ENCODE measurements around the gene DDX54.

The DDX54 gene, protein sequence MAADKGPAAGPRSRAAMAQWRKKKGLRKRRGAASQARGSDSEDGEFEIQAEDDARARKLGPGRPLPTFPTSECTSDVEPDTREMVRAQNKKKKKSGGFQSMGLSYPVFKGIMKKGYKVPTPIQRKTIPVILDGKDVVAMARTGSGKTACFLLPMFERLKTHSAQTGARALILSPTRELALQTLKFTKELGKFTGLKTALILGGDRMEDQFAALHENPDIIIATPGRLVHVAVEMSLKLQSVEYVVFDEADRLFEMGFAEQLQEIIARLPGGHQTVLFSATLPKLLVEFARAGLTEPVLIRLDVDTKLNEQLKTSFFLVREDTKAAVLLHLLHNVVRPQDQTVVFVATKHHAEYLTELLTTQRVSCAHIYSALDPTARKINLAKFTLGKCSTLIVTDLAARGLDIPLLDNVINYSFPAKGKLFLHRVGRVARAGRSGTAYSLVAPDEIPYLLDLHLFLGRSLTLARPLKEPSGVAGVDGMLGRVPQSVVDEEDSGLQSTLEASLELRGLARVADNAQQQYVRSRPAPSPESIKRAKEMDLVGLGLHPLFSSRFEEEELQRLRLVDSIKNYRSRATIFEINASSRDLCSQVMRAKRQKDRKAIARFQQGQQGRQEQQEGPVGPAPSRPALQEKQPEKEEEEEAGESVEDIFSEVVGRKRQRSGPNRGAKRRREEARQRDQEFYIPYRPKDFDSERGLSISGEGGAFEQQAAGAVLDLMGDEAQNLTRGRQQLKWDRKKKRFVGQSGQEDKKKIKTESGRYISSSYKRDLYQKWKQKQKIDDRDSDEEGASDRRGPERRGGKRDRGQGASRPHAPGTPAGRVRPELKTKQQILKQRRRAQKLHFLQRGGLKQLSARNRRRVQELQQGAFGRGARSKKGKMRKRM

DNA sequence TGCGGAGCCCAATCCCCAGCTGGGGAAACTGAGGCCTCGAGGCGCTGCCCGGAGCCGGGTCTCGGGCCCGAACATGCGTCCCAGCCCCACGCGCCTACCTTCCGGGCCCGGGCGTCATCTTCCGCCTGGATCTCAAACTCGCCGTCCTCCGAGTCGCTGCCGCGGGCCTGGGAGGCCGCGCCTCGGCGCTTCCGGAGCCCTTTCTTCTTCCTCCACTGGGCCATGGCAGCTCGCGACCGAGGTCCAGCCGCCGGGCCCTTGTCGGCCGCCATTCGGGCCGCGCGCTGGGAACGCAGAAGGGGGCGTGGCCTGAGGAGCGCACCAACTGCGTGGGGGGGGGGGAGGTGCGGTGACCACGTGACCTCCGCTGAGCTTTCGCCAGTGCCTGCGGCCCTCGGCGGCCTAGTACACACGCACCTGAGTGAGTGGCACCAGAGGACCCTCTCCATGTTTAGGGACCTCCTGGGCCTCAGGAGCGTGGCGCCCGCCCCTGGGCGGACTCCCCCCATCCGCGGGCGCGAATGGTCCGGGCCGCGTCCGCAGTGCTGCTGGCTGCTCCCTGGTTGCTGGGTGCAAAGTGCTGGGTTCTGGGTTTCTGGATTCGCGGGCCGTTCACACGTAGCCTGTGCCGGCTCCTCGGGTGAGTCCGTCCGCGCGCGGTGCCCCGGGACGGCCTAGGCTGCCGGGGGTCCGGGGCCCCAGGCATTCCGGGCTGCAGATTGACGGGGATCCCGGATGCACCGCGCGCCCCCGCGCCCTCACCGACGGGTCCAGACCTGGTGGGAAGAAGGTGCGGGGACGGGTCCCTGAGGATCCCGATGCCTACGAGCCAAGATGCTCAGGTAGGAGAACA lies at the start of gene DDX54, which contains the start of gene RITA1:
Gene DDX54 (minus strand): TSS at position 299 of the 853 bp plus-strand sequence. CDS start 27 bp downstream, at position 272.
Gene RITA1 (plus strand): TSS at position 542 of the 853 bp plus-strand sequence. CDS start 1,026 bp downstream, outside the sequence.
- DNase-seq = peak; percentile 65 to 86
- TF ChIP-seq, protein P1, sequence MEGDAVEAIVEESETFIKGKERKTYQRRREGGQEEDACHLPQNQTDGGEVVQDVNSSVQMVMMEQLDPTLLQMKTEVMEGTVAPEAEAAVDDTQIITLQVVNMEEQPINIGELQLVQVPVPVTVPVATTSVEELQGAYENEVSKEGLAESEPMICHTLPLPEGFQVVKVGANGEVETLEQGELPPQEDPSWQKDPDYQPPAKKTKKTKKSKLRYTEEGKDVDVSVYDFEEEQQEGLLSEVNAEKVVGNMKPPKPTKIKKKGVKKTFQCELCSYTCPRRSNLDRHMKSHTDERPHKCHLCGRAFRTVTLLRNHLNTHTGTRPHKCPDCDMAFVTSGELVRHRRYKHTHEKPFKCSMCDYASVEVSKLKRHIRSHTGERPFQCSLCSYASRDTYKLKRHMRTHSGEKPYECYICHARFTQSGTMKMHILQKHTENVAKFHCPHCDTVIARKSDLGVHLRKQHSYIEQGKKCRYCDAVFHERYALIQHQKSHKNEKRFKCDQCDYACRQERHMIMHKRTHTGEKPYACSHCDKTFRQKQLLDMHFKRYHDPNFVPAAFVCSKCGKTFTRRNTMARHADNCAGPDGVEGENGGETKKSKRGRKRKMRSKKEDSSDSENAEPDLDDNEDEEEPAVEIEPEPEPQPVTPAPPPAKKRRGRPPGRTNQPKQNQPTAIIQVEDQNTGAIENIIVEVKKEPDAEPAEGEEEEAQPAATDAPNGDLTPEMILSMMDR (IDR thresholded peaks at IDR 0.05) = peak in 1 of 2 experiments; percentile 18
- H3K27ac ChIP-seq = peak within 1 kb of the TSS; percentile 97 to 98
- H3K4me1 ChIP-seq = peaks cover 0 to 33% (median 24%) of the 10 kb centered on the region in 4 donors
- peaks cover 6 to 26% (median 7%) of the 10 kb centered on the region in 3 donors for H3K36me3 ChIP-seq
- H3K9me3 ChIP-seq = no peaks in the 10 kb centered on the region
- H3K4me3 ChIP-seq = peak within 1 kb of the TSS; percentile 87 to 96
- intact Hi-C loops (cut with DNase I; ENCODE audit: low total_unique reads) = no loop called here
- no peaks in the 10 kb centered on the region for H3K27me3 ChIP-seq

GRCh38 chr12:113234483-113234882 lies 49.2 kb upstream of the DDX54 start:
- TF ChIP-seq, protein P1 (IDR thresholded peaks at IDR 0.05) = no peak
- Histone ChIP-seq H3K36me3 (peaks cover 36 to 67% (median 52%) of the 10 kb centered on the region in 3 donors), H3K27me3 (no peaks in the 10 kb centered on the region), H3K27ac (peak overlapping the region; percentile 83 to 97), H3K4me1 (peaks cover 4 to 97% (median 82%) of the 10 kb centered on the region in 4 donors), H3K4me3 (no peak overlapping the region), H3K9me3 (no peaks in the 10 kb centered on the region)
- intact Hi-C loops (cut with DNase I; ENCODE audit: low total_unique reads) = no loop called here
- peak in 1 of 2 donors; percentile 35 for DNase-seq

DNA sequence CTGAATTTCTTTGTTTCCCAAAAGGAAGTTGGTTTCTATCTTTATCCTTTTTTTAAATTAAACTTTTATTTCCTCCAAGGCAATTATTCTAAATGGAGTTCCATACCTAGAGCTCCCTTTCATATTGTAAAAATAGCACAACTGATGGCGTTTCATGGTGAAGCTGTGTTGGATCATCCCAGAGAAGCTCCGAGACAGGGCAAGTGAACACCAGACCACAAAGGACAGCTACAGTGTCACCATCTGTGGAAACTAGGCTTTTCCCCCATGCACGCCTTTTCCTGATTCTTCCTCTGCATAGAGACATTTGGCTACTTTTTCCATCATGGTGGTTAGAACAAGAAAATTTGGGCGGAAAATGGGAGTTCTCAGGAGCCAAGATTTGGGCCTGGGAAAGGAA lies 48.7 kb upstream of the DDX54 start:
- no peaks in the 10 kb centered on the region for H3K9me3 ChIP-seq
- peaks cover 4 to 97% (median 82%) of the 10 kb centered on the region in 4 donors for H3K4me1 ChIP-seq
- H3K4me3 ChIP-seq = no peak overlapping the region
- TF ChIP-seq, protein P1 (IDR thresholded peaks at IDR 0.05) = no peak
- no peaks in the 10 kb centered on the region for H3K27me3 ChIP-seq
- DNase-seq = peak in 1 of 2 donors; percentile 43
- intact Hi-C loops (cut with DNase I; ENCODE audit: low total_unique reads) = no loop called here
- H3K36me3 ChIP-seq = peaks cover 36 to 72% (median 57%) of the 10 kb centered on the region in 3 donors
- H3K27ac ChIP-seq = peak overlapping the region; percentile 83 to 97

- peak overlapping the region; percentile 83 to 97 for H3K27ac ChIP-seq
- peaks cover 0 to 97% (median 82%) of the 10 kb centered on the region in 4 donors for H3K4me1 ChIP-seq
- H3K27me3 ChIP-seq = no peaks in the 10 kb centered on the region
- H3K9me3 ChIP-seq = no peaks in the 10 kb centered on the region
- peak overlapping the region; percentile 24 to 39 for H3K4me3 ChIP-seq
- H3K36me3 ChIP-seq = peaks cover 36 to 78% (median 57%) of the 10 kb centered on the region in 3 donors
- intact Hi-C loops (cut with DNase I; ENCODE audit: low total_unique reads) = no loop called here
- DNase-seq = peak; percentile 67 to 91
- TF ChIP-seq, protein P1 (IDR thresholded peaks at IDR 0.05) = no peak
Measured at GRCh38 chr12:113232840-113233585, 47.7 kb upstream of the DDX54 start.
